ENCODE measurements around the gene APOC3.
"Not testable (repeated sequence)": the region's sequence is repeated elsewhere in the genome, so short reads cannot be mapped to it uniquely, and the experiment has no call there.

APOC3 gene

GRCh38 chr11:116830184-116830912 is 641 bp downstream of the APOC3 start:
- no peak for DNase-seq (ENCODE audit: low spot score)

- no peak for DNase-seq (ENCODE audit: low spot score)
Measured at GRCh38 chr11:116831790-116832349, 2.2 kb downstream of the APOC3 start.

- no peak for DNase-seq (ENCODE audit: low spot score)
Measured at GRCh38 chr11:116832350-116833290, 2.9 kb downstream of the APOC3 start.

GRCh38 chr11:116833491-116833815 is 3.7 kb downstream of the APOC3 start:
- DNase-seq (ENCODE audit: low spot score) = no peak

GRCh38 chr11:116833816-116834534 is 4.3 kb downstream of the APOC3 start:
- DNase-seq (ENCODE audit: low spot score) = no peak

GRCh38 chr11:116834535-116835041 is 4.9 kb downstream of the APOC3 start:
- DNase-seq (ENCODE audit: low spot score) = not testable (repeated sequence)

GRCh38 chr11:116835042-116835772 is 5.5 kb downstream of the APOC3 start:
- no peak for DNase-seq (ENCODE audit: low spot score)

- DNase-seq (ENCODE audit: low spot score) = peak; percentile 84
Measured at GRCh38 chr11:116835791-116836631, 6.3 kb downstream of the APOC3 start.

- DNase-seq (ENCODE audit: low spot score) = no peak
Measured at GRCh38 chr11:116836632-116836991, 6.9 kb downstream of the APOC3 start.

GRCh38 chr11:116837231-116838091 is 7.8 kb downstream of the APOC3 start, which contains the start of gene APOA1:
APOA1 (minus strand) TSS chr11:116837622; CDS start chr11:116837387, 235 bp downstream.
- DNase-seq (ENCODE audit: low spot score) = no peak

- DNase-seq (ENCODE audit: low spot score) = no peak
Measured at GRCh38 chr11:116838321-116839084, 8.8 kb downstream of the APOC3 start.

- peak; percentile 15 for DNase-seq (ENCODE audit: low spot score)
Measured at GRCh38 chr11:116840224-116840745, 10.6 kb downstream of the APOC3 start.

GRCh38 chr11:116840746-116841296 is 11.1 kb downstream of the APOC3 start:
- DNase-seq (ENCODE audit: low spot score) = no peak

GRCh38 chr11:116842117-116842516 is 12.4 kb downstream of the APOC3 start:
- DNase-seq (ENCODE audit: low spot score) = no peak

GRCh38 chr11:116842909-116843308 is 13.2 kb downstream of the APOC3 start:
- DNase-seq (ENCODE audit: low spot score) = no peak

GRCh38 chr11:116843661-116844060 is 14.0 kb downstream of the APOC3 start:
- DNase-seq (ENCODE audit: low spot score) = no peak

GRCh38 chr11:116844722-116845121 is 15.0 kb downstream of the APOC3 start:
- no peak for DNase-seq (ENCODE audit: low spot score)

- no peak for DNase-seq (ENCODE audit: low spot score)
Measured at GRCh38 chr11:116847612-116848011, 17.9 kb downstream of the APOC3 start.
